Measurements from ENCODE around the gene HMBS.
"Not testable (repeated sequence)": the region's sequence is repeated elsewhere in the genome, so short reads cannot be mapped to it uniquely, and the experiment has no call there.

HMBS gene

DNA sequence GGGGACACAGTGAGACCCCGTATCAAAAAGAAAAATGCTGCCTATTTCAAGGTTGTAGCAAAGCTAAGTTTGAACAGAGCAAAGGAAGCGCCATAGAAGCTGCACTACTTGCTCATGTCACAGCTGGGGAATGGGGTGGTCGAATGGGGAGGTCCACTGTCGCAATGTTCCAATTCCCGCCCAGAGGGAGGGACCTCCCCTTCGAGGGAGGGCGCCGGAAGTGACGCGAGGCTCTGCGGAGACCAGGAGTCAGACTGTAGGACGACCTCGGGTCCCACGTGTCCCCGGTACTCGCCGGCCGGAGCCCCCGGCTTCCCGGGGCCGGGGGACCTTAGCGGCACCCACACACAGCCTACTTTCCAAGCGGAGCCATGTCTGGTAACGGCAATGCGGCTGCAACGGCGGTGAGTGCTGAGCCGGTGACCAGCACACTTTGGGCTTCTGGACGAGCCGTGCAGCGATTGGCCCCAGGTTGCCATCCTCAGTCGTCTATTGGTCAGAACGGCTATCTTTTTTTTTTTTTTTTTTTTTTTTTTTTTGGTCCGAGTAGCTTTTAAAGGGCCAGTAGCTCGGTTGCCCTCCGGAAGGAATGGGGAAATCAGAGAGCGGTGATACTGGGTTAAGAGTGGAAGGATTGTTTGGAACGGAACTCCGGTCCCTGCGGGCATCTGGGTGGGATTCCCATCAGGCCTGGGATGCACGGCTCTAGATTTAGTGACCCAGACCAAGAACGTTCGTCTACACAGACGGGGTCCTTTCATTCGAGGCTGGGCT lies at the start of gene HMBS:
TSS of gene HMBS (plus strand) at position 219 of the 774 bp plus-strand sequence. CDS start at position 372, 153 bp downstream.
- peak; percentile 88 for DNase-seq (ENCODE audit: low read depth)

DNA sequence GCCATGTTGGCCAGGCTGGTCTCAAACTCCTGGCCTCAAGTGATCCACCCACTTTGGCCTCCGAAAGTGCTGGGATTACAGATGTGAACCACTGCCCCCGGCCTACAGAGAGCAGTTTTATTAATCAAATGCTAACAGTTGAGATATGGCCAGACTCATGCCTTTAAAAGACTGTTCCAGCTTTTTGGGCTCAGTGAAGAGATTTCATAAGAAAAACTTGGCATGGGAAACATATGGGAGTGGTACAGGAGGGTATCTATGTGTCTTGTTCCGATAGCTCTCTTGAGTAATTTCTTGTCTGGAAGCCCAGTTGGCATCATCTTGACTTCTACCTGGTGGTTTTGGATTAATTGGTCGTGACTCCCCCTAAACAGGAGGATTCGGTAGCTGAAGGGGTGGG lies 45.8 kb upstream of the HMBS start:
- no peak for DNase-seq (ENCODE audit: low read depth)

DNA sequence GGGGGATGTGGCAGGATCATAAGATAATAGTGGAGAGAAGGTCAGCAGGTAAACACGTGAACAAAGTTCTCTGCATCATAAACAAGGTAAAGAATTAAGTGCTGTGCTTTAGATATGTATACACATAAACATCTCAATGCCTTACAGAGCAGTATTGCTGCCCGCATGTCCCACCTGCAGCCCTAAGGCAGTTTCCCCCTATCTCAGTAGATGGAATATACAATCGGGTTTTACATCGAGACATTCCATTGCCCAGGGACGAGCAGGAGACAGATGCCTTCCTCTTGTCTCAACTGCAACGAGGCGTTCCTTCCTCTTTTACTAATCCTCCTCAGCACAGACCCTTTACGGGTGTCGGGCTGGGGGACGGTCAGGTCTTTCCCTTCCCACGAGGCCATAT lies 45.2 kb upstream of the HMBS start:
- not testable (repeated sequence) for DNase-seq (ENCODE audit: low read depth)

DNA sequence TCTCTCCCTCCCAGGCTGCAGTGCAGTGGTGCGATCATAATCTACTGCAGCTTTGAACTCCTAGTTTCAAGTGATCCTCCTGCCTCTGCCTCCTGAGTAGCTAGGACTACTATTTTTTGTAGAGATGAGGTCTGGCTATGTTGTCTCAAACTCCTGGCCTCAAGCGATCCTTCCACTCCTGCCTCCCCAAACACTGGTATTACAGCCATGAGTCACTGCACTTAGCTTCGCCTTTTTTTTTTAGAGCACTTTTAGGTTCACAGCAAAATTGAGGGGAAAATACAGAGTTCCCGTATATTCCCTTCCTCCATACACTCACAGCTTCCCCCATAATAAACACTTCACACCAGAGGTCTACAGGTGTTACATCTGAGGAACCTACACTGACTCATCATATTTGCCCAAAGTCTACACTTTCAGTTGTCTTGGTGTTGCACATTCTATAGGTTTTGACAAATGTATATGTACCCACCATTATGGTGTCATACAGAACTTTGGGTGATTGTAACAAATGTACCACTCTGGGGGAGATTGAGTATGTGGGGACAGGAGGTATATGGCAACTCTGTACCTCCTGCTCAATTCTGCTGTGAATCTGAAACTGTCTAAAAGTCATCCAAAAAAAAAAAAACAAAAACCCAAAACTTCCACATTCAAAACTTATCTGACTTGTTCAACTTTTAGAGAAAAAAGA lies 42.7 kb upstream of the HMBS start:
- no peak for DNase-seq (ENCODE audit: low read depth)

DNA sequence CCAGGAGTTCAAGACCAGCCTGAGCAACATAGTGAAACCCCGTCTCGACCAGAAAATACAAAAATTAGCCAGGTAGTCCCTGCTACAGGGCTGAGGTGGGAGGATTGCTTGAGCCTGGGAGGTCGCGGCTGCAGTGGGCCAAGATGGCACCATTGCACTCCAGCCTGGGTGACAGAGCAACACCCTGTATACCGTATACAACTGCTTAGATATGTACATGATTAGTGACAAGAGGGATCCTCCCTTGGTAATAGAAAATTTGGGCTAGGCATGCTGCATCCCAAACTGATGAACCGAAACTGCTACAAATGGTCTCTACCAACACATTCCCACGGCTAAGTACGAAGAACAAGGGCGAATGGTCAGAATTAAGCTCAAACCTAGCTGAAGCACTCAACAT lies 41.8 kb upstream of the HMBS start:
- DNase-seq (ENCODE audit: low read depth), result no peak

DNA sequence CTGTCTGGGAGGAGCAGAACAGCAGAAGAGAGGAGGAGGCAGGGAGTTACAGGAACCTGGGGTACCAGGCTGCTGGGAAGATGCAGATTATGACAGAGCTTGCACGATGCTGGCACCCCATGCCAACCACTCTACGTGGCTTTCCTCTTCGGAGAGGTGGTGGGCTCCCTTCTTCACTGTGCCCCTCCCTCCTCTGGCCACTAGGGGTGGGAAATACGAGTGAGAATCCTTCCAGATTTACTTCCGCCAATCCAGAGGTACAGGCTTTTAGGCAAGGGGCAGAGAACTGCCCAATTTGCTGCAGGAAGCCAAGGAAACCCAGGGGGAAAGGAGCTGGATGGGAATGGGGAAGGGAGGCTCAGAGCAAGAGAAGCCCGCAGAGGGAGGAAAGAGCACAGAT lies 40.0 kb upstream of the HMBS start:
- no peak for DNase-seq (ENCODE audit: low read depth)

DNA sequence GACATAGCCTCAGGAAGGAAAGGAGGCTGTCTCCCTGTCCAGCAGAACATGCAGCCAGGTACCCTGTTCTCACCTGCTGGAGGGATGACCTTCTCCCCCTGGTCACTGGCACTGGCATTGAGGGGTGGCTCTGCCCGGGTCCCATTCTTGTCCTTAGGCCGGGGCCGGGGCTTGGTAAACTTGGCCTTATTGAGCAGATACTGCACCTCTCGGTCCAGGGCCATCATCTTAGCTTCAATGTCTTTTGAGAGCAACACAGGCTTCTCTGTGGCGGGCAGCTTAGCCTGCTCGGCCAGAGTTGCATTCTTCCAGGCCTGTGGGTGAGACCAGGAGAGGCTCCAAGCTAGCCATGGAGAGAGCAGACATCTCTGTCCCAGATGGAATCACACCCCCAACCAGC lies 38.2 kb upstream of the HMBS start:
- DNase-seq (ENCODE audit: low read depth), result no peak

DNA sequence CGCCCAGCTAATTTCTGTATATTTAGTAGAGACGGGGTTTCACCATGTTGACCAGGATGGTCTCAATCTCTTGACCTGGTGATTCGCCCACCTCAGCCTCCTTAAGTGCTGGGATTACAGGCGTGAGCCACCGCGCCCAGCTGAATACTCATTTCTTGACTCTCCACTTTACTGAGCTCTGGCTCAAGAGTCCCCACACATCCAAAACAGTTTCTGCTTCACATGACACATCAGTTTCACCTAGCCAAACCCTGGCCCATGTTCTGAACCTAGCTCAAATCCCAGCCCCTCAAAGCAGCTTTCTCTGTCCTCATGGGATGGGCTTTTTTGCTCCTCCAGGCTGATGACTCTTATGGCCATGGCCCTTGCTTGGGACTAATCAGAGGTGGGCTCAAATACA lies 37.5 kb upstream of the HMBS start:
- no peak for DNase-seq (ENCODE audit: low read depth)

DNA sequence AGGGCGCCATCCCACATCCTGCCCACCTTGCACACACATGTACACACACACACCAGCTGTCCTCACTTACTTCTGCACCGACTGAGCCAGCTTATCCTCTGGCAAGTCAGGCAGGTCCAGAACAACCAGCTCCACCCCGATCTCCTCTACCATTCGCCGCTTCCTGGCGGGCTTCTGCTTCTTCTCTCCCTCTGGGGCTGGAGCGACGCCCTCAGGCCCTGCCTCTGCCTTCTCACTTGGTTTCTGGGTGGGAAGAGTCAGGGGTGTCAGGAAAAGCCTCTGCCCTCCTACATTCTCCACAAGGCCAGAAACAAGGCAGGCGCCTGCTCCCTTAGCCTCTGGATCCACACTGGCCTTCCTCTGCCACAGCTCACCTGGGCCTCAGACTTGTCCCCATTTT lies 36.0 kb upstream of the HMBS start:
- DNase-seq (ENCODE audit: low read depth), result no peak

DNA sequence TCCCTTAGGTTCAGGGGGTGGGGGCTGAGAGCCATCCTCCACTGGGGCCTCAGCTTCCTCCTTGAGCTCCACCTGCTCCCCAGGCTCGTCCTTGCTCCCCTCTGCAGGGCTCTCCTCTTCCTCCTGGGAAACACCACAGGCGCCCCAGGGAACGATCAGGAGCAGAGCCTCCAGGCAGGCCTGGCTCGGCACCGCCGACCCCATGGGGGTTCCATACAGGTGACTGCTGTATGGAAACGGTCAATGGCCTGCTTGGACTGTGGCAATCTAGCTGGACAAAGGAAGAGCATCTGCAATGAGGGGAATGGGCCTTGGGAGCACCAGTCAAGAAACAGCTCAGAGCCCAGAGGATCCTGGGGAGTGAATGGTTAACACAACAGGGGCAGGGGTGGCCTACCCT lies 35.6 kb upstream of the HMBS start:
- no peak for DNase-seq (ENCODE audit: low read depth)

DNA sequence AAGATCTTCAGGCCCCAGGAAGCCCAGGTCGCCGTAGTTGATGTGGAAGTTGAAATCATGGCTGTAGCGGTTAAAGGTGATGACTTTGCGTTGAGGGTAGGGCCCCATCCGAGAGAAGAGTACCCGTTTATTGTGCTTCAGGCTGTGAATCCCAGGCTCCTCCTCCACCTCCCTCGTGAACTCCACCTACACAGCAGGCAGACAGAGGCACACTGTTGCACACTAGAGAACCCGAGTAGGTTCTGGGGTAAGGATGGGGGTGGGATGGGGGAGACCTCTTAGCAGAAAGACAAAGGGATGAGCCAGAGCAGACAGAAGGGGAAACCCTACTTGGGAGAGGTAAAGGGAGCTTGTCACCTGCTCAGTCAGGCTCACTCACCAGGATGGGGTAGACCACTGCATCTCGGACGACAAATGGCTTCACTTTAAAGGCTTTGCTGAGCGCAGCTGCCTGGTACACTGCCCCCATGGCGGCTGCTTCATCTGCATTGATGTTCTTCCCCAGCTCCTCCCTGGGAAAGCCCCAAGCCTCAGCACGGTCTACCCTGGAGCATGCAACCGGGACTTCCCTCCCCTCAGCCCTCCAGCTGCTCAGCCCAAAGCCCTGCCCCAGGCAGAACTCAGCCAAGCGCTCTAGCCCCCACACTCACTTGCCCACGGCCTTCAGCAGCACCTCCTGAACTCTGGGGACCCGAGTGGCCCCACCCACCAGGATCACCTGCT lies 33.1 kb upstream of the HMBS start:
- DNase-seq (ENCODE audit: low read depth), result no peak

DNA sequence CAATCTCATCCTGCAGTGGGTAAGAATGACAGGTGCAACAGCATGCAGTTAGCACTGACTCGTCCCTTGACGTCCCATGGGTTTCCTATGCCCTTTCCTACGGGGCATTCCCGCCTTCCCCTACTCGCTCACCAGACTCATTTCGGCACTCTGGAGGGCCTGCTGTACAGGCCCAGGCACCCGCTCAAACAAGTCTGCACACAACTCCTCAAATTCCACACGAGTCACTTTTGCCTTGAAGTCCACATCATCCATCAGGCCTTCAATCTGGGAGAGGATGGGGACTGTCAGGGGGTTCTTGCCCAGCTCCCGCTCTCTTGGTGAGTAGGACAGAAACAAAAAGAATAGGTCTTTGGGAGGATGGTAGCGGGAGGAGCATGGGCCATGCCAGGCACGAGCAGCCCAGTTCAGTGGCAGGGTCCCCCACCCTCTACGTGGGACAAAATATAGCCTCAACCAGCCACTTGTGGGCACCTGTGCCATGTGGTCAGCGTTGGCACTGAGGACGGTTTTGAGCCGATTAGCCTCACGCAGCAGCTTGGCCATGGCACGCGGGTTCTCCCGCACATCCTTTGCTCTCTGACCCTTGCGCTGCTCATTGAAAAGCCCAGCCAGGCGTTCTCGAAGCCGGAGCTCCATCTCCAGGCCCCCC lies 32.4 kb upstream of the HMBS start:
- DNase-seq (ENCODE audit: low read depth), result no peak

DNA sequence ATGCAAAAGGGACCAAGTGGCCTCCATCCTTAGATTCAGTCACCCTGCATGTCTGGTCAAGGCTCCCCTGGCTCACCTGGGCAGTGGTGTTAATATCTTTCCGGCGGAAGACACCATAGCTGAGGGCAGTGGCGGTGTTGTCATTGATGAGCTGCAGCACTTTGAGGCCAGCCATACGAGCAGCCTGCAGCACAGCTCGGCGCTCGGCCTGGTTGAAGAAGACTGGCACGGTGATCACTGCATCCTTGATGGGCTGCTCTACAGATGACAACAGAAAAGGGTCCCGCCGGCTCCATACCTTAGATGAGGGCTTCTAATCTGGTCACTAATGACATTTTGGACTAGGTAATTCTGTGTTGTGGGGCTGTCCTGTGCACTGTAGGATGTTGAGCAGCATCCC lies 30.3 kb upstream of the HMBS start:
- DNase-seq (ENCODE audit: low read depth), result no peak

DNA sequence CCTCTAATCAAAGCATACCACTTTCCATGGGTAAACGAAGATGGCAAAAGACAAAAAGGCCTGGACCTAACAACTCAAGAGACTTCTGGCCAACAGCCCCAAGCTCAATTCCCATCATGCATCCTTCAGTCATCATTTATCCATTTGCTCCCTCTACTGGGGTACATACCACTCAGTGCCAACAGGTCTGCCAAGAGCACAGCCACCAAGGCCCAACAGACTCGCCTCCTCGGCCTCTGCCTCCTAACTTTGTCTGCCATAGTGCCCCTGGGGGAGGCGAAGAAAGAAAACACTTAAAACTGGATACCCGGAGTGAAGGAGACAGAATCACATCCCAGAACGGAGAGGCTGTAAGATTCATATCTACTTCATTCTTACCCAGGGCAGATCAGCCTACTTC lies 28.8 kb upstream of the HMBS start:
- DNase-seq (ENCODE audit: low read depth), result no peak

DNA sequence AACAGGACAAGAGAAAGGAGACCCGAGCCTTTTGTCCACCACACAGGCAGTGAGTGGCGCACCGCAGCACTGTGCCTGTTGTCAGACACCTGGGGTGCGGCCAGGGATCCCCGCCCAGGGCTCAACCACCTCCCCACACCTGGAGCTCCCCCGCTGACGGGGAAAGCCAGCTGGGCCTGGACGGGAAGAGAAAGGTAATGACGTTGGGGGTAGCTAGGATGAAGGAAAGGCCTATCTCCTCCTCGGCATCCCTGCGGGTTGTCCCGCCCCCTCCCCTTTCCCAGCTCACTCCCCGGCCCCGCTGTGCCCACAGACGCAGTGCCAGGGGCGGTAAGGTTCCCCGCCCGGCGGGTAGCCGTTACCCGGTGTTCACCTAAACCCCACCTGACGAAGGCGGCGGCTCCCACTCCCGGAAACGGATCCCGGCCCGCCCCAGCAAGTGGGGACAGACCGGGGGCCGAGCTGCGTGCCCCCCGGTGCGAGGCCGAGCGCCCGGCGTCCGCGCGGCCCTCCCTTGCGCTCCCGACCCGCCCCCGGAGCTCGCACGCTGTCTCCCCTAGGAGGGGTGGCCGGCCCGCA lies 28.2 kb upstream of the HMBS start:
- peak; percentile 44 for DNase-seq (ENCODE audit: low read depth)

DNA sequence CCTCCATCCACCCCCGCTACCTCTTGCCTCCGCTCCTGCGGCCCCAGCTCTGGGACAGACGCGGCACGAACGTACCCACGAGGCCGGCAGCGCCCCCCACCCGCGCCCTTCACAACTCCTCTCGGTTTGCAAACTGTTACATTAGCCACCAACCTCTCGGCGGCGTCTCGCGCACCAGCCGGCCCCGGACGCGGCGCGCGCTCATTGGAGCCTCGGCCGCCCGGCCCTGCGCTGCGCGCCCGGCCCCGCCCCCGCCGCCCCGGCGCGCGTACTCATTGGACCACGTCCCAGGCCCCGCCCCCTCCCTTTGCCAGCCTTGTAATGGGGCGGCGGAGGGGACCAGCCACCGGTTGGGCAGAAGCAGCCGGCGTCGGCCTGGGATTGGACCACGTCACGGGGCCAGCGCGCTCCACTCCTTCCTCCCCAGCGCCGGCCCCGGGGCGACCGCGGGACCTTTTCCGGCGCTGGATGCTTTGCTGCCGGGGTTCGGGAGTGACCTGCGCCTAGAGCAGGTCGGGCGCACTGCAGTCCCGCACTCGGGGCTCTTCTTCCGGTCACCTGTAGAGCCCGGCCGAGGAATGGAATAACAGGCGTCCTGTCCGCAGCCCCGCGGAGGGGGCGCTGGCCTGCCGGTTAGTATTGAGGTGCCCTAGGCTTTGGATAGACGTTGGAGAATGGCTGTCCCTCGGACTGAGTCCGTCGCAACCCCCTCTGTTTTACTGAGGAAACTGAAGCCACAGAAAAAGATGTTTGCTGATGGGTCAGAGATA lies 27.5 kb upstream of the HMBS start, which contains the start of gene HYOU1:
TSS of gene HYOU1 (minus strand) at position 206 of the 770 bp plus-strand sequence. CDS start 1,045 bp downstream, outside the sequence.
- peak; percentile 98 for DNase-seq (ENCODE audit: low read depth)

DNA sequence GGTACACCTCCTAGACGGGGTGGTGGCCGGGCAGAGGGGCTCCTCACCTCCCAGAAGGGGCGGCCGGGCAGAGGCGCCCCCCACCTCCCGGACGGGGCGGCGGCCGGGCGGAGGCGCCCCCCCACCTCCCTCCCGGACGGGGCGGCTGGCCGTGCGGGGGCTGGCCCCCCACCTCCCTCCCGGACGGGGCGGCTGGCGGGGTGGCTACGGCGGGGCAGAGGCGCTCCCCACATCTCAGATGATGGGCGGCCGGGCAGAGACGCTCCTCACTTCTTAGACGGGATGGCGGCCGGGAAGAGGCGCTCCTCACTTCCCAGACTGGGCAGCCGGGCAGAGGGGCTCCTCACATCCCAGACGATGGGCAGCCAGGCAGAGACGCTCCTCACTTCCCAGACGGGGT lies 25.6 kb upstream of the HMBS start:
- DNase-seq (ENCODE audit: low read depth), result not testable (repeated sequence)

DNA sequence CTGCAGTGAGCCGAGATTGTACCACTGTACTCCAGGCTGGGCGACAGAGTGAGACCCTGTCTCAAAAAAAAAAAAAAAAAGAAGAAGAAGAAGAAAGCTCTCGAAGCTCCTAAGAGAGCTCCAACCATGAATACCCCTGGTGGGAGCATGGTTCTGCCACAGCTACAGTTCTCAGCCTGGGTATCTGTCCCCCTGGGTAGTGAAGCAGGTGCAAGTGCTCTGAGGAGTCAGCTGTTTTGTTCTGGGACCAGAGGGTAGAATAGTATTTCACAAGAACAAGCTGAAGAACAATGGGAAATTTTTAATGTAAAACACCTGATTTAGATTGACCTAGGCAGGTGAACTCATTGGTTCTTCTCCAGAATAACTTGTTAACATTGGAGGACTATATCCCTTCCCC lies 23.4 kb upstream of the HMBS start:
- DNase-seq (ENCODE audit: low read depth), result no peak

DNA sequence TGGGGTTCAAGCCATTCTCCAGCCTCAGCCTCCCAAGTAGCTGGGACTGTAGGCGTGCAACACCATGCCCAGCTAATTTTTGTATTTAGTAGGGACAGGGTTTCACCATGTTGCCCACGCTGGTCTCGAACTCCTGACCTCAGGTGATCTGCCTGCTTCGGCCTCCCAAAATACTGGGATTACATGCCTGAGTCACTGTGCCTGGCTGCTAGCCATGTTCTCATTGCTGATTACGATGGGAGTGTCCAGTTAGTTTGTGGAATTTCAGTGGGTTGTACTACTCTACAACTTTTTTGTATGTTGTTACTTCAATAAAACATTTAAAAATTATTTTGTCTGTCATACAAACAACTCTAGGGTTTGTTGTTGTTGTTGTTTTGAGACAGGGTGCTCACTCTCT lies 21.9 kb upstream of the HMBS start:
- DNase-seq (ENCODE audit: low read depth), result no peak

DNA sequence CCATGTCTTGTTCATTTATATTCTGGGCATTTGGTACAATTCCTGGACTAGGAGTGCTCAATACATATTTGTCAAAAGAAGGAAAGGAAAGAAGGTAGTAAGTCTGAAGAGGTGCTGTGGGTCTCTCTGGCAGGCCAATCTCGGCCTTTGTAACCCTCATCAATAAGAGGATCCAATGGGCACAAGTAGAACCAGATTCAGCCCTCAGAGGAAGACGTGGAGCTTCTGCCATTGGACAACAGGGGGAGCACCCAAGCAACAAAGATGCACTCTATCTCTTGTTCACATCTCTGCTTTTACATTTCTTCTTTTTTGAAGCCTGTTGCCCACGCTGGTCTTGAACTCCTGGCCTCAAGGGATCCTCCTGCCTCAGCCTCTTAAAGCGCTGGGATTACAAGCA lies 19.3 kb upstream of the HMBS start:
- no peak for DNase-seq (ENCODE audit: low read depth)

Data from T-helper 22 cell (primary cell).